HG03571 (cell line): ENCODE measurements around the gene HIP1.
"Not testable (repeated sequence)": the region's sequence is repeated elsewhere in the genome, so short reads cannot be mapped to it uniquely, and the experiment has no call there.

Experiments
- ATAC-seq: cut with Tn5 transposase; IDR thresholded peaks from one replicate; pipeline ENCODE4 v1.9.1; 2021; ENCODE audit not compliant: unreplicated experiment

HIP1 gene

DNA sequence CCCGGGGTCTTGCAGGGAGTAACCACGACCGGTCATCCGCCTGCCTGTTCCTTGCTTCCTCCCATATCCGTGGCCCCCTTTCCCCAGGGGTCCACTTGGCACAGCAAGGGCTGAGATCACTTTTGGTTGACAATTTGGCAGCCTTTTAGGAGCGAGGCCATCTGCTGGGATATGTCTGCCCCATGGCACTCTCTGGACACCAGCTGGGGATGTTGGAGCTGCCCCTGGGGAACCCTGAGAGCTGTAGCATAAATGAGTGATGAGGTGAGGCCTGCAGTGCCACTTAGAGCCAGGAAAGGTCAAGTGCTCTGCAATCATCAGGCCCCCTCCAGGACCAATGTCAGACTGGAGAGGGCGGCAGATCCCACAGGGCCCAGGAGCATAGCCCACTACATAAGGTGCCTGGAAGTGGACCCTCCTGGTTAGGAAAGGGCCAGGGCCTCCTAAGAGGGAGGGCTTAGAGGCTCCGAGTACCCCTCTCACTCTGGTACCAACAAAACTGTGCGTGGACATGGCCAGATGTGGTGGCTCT, 92.1 kb downstream of the HIP1 start:
- no peak for ATAC-seq

- ATAC-seq, result no peak
Observed at GRCh38 chr7:75645570-75645969, 93.2 kb downstream of the HIP1 start.

DNA sequence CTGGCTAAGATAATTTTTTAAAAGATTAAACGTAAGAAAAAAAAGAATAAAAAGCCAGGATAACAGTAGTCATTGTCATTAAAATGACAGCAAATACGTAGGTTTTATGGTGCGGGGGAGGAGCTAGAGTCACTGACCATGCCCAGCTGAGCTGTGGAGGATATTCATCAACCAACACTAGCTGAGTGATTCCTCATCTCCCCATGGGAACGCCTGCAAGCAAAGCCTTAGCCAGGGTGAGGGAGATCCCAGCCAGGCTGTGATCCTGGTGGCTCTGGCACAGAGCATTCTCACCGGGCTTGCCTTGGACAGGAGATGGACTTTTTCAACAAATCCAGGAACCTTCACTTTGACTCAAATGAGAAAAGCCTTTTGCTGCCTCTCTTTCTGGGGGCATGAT, 94.2 kb downstream of the HIP1 start:
- ATAC-seq, result no peak

DNA sequence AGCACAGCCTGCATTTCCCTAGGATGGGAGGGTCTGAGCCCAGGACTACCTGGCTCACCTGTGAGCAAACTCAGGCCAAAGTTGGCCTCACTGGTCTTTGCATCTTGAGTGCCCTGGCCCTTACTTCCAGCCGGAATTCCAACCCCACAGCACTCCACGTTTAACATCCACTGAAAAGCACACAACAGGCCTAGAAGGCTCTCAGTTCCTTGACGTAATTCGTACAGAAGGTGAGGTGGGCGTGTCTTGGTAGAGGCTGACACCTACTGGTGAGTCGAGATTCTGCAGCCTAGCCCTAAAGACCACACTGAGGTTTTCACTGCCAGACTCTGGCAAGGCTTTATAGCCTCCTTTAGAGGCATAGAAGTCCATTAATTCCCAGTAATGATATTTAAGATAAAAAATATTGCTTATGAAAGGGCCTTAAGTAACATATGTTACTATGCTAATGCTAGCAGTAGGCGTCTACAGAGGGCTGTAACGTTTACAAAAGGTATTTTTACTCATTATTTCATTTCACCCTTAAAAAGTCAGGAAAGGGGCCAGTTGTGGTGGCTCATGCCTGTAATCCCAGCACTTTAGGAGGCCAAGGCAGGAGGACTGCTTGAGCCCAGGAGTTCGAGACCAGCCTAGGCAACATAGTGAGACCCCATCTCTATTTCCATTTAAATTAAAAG, 95.8 kb downstream of the HIP1 start:
- ATAC-seq, result no peak

DNA sequence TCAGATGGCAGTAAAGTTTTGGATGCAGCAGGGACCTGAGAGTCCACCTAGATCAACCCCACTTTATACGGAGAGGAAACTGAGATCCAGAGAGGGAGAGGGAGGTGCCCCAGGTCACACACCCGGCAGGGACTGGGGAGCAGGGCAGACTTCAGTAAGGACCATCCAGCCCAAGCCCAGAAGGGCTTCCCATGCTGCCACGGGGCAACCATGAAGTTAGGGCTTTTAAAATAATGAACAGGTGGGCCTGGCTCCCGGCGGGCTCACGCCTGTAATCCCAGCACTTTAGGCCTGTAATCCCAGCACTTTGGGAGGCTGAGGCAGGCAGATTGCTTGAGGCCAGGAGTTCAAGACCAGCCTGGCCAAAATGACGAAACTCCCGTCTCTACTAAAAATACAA, 98.5 kb downstream of the HIP1 start:
- ATAC-seq, result no peak

GRCh38 chr7:75639886-75640190, 98.9 kb downstream of the HIP1 start:
- no peak for ATAC-seq

GRCh38 chr7:75639071-75639885, 99.5 kb downstream of the HIP1 start:
- ATAC-seq, result no peak

DNA sequence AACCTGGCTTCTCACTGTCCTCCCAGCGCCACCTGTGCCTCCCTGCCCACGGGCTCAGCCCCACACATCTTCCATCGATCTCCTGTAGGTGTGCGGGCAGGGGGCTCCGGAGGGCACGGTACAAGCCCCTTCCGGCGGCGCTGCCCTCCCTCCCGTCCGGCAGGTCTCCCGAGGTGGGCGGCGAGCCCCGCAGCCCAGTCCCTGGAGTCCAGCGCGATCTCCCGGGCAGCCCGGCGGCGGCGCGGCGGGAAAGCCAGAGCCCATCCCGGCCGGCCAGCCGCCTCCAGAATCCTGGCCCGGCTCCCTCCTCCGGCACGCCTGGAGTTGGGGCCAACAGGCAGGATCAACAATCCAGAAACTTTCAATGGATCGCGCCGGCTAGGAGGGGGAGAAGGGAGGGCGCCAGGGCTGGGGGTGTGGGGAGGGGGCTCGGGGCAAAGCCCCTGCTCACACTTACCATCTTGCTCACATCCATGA, 100.1 kb downstream of the HIP1 start:
- no peak for ATAC-seq

DNA sequence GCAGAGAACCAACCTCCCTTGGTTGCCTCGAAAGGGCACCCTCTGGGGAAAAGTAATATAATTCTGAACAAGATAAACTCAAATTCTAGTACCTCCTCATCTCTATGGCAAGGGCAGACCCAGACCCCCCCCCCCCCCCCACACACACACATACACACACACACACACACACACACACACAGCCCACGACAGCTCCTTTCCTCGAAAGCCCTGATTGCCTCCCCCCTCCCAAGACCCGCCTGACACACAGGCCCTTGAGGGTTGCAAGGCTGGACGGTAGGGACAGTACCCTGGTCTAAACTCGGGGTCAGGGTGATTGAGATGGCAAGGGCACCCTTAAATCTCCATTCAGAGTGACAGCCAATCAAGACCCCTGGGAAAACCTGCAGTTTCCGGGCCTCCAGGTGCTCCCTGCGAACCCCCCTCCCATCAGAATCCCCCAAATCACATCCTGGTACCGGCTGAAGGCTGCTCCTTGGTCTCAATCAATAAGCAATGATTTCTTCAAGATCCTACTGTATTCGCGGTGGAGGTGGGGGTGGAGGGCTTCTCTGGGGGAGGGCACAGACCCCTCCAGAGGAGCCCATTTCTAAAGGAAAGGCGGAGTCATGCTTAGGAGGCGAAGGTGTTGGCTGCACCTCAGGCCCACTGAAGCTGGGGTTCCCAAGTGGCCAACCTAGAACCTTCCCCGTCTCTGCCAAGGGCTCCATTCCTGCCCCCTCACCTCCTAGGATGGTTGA, 100.7 kb downstream of the HIP1 start:
- no peak for ATAC-seq

- ATAC-seq, result no peak
Observed at GRCh38 chr7:75635036-75635435, 103.7 kb downstream of the HIP1 start.

DNA sequence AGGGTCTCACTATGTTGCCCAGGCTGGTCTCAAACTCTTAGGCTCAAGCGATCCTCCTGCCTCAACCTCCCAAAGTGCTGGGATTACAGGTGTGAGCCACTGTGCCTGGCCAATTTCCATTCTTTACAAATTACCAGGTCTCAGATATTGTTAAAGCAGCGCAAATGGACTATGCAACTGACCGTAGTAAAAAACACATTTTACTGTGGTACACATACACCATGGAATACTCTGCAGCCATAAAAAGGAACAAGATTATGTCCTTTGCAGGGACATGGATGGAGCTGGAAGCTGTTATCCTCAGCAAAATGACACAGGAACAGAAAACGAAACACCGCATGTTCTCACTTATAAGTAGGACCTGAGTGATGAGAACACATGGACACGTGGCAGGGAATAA, 106.2 kb downstream of the HIP1 start:
- not testable (repeated sequence) for ATAC-seq

GRCh38 chr7:75631711-75632110, 107.0 kb downstream of the HIP1 start:
- no peak for ATAC-seq

- ATAC-seq, result no peak
Observed at GRCh38 chr7:75630549-75630948, 108.2 kb downstream of the HIP1 start.

DNA sequence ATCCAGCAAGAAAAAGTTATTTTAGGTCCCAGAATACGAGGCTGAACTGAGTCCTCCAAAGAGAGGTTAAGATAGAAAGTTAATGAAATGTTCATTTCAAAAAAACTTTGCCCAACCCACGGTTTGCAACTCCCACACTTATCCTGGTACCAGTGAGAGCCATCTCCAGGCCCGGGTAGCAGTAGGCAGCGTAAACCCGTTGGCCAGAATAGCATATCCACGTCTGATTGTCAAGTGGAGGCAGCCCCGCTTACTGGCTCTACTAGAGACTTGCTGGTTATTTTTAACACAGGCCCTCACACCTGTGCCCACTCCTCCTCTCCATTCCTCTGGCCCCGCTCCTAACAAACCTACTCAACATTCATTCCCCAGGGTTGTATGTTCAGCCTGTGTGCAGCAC, 109.7 kb downstream of the HIP1 start:
- no peak for ATAC-seq

DNA sequence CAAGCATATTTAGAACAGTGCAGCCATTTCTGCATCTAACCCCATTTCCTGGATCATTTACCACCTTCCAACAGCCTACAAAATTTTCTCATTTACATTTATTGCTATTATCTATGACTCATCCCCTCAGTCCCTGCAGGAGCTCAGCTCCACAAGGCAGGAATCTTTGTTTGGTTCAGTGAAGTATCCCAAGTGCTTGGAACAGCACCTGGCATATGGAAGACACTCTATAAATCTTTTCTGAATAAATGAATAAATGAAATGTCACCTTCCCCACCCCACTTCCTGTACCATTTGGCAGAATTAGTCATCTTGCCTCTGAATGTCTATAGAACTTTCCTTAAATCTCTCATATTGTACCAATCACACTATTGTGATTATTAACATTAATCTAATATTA, 110.7 kb downstream of the HIP1 start:
- no peak for ATAC-seq

DNA sequence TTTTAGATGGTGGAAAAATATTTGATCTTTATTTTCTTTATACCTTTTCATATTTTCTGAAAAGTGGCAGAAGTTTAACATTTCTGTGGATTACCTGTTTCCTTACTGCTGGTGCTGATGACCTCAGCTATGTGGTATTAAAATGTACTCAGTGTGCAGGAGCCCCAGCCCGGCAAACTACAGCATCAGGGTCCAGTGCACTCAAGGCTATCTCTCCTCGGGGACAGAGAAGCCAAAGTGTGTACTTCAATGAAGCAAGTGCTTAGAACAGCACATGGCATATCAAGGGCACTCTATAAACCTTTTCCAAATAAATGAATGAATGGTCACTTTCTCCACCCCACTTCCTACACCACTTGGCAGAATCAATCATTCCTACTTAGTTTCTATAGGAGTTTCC, 111.8 kb downstream of the HIP1 start:
- no peak for ATAC-seq

DNA sequence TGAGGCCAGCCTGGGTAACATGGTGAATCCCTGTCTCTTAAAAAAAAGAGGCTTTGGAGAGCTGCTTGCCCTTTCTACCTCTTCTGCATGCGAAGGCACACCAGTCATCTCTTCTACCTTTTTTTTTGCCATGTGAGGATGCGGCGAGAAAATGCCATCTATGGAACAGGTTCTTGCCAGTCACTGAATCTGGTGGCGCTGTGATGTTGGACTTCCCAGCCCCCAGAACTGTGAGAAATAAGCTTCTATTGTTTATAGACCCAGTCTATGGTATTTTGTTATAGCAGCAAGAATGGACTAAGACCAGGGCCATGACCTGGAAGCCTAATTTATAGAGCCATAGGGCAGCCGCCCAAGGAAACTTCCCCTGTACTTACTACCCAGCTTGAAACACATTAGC, 112.9 kb downstream of the HIP1 start:
- no peak for ATAC-seq

DNA sequence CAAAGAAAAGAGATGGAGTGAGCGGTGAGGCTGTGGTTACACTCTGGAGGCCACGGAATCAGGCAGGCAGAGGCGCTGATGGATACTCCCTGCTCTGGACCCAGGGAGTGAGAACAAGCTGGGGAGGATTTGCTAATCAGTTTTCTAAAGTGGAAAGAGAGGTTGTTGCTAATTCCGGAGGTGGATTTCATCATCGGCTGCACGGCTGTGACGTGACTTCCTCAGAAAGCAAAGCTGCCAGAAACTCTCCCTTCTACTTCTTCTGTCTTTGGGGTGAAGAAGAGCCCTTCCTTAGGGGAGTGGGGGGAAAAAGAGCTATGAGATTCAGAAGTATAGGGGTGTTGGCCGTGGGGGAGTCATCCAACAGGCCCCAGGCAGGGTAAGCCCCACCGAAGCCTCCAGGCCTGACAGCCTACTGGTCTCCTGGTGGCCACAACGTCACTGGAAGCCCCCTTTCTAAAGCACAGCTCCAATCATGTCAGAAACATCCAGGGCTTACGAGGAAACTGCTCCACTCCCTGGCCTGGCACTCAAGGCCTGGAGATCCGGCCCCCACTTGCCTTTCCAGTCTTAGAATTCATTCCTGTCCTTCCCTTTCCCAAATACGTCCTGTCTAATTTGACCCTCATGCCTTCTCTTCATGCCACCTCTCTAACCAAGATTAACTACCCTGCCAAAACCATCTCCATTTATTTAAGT, 114.5 kb downstream of the HIP1 start:
- no peak for ATAC-seq

GRCh38 chr7:75623390-75624133, 115.2 kb downstream of the HIP1 start:
- ATAC-seq, result no peak

- ATAC-seq, result peak; percentile 58
Observed at GRCh38 chr7:75621124-75621523, 117.6 kb downstream of the HIP1 start.
